HG03378 (cell line): ENCODE data around the gene INPP5E.

Experiments
- ATAC-seq: cut with Tn5 transposase; IDR thresholded peaks from one replicate; pipeline ENCODE4 v1.9.1; 2021; ENCODE audit warnings: mild to moderate bottlenecking, moderate library complexity; ENCODE audit not compliant: unreplicated experiment

The INPP5E gene, protein sequence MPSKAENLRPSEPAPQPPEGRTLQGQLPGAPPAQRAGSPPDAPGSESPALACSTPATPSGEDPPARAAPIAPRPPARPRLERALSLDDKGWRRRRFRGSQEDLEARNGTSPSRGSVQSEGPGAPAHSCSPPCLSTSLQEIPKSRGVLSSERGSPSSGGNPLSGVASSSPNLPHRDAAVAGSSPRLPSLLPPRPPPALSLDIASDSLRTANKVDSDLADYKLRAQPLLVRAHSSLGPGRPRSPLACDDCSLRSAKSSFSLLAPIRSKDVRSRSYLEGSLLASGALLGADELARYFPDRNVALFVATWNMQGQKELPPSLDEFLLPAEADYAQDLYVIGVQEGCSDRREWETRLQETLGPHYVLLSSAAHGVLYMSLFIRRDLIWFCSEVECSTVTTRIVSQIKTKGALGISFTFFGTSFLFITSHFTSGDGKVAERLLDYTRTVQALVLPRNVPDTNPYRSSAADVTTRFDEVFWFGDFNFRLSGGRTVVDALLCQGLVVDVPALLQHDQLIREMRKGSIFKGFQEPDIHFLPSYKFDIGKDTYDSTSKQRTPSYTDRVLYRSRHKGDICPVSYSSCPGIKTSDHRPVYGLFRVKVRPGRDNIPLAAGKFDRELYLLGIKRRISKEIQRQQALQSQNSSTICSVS

DNA sequence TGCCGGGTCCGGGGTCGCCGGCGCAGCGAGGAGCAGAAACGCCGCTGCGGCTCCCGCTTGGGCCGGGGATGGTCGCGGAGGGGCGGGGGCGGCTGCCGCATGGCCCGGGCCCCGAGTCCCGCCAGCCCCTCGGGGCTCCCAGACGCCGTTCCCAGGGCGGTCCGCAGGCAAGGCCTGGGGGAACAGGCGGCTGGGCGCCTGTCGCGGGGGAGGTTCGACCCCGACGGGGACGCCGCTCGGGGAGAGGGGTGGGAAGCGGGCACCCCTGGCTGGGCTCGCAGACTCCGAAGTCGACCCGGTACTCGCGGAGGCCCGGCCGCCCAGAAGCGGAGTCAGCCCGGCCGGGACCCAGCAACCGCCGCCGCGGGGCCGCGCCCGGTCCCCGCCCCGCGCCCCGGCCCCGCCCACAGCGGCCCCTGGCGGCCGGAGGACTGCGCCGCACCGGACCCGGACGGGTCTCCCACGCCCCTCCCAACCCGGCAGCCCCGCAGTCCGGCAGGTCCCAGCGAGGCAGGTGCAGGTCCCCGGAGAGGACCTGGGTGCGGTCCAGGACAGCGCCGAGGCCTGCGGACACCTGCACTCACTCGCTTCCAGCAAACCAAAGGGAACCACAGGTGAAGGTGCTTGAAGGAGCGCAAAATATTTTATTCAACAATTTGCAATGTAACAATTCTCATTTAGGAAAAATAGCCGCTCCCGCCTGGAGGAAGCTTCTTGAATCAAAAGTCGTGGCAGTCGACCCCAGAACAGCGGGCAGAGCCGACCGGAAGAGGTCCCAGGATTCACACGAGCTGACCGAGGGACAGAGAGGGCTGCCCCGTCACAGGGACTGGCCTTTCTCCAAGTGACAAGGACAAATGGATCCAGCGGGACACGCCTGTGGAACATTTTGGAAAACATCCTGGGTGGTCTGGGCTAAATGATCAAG, at the start of gene INPP5E:
INPP5E (minus strand) TSS at position 365 of the 928 bp plus-strand sequence. CDS start 426 bp downstream, outside the sequence.
- no peak for ATAC-seq

DNA sequence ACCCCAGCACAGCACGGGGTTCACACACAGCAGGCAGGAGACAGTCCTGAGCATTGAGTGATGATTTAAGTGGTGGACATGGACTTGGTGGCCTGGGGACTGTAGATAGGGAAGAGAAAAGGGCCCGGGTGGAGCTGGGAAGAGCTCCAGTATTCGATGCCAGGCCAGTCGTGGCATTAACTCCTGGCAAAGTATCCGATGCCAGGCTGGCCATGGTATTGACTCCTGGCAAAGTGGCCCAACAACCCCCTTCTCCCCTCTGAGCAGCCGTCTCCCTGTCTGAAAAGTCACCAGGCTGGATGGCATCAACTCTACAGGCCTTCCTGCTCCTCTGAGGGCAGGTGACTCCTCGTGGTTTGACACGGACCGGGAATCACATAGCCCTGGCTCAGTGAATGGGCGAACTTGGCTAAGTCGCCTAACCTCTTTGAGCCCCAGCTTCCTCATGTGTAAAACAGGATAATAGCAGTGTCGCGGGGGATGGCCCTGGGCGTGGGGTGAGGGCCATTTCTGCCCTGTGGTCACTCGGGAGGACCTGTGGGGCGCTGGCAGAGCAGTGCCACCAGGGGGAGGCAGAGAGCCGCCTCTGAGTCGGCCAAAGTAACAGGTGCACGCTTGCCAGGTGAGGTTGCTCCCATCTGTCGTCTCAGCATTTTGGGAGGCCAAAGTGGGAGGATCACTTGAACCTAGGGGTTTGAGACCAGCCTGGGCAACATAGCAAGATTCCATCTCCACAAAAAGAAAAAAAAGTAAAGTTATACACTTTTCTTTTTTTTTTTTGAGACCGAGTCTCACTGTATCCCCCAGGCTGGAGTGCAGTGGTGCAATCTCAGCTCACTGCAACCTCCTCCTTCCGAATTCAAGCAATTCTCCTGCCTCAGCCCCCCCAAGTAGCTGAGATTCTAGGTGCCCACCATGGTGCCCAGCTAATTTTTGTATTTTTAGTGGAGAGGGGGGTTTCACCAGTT, 48.9 kb upstream of the INPP5E start:
- ATAC-seq = no peak

DNA sequence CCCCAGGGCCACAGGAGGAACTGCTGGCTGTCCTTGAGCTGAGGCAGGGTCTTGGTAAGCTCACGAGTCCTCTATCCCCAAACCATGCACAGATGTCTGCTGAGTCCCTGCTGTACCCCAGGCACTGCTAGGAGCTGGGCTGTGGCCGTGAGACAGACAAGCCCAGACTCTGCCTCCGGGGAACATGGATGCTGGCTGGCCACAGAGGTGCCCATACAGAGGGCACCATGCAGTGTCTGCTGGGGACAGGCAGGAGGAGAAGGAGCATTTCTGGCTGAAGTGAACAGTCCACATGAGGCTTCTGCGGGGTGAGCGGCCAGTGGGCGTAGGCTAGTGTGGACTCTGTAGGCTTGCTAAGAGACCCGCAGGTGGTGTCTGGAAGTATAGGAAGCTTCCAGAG, 48.0 kb upstream of the INPP5E start:
- ATAC-seq = no peak

GRCh38 chr9:136486823-136487620, 47.4 kb upstream of the INPP5E start:
- ATAC-seq = no peak

DNA sequence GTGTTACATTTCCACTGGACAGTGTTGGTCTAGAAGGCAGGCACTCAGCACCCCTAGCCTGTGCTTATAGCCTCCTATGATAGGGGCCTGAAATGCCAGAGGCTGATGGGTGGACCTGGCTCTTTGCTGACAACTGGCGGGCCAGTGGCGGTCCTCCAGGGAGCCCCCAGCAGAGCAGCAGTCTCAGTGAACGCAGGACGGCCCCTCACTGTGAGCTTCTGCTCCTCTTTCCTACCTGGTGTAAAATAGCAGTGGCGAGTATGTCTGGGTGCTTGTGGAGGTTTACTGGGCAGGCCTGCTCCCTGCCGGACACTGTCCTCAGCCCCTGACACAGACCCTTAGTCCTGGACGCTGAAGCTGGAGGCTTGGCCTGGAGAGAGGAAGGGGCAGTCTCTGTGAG, 46.5 kb upstream of the INPP5E start:
- no peak for ATAC-seq

GRCh38 chr9:136485049-136486045, 45.7 kb upstream of the INPP5E start:
- no peak for ATAC-seq

DNA sequence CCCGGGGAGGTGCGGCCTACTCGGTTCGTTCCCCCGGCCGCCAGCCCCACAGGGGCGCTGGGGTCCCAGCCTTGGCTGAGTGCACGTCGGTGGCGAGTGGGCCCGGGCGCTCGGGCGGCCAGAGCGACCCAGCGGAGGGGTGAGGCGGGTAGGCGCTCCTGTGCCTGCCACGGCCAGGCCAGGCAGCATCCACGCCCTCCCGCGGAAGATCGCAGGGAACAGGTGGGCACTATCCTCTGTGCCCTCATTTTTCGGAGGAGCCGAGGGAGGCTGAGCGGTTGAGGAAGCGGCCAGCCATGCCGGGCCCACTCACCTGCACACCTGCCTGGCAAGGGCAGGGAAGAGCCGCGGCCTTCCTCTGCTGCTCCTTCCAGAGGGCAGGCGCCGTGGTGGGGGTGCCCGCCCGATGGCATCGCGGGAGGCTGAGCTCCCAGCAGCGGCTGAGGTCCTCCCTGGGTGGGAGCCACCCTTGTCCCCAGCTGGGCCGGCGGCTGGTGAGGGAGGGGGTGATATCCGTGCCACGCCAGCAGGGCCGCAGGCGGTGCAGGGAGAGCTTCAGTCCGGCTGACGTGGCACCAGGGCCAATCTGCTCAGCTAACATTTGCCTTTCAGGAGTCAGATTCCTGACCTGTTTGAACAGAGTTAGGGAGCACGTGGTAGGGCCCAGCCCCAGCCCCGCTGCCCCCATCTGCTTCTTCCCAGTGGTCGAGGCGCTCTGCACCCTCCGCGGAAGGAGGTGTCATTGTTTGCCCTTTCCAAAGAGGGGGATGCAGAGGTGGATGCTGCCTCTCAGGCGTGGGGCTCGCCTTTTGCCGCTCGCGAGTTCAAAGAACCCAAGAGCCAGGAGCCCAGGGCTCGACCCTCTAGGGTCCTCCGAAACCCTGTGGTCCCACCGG, 44.8 kb upstream of the INPP5E start:
- no peak for ATAC-seq

- ATAC-seq = peak; percentile 45
Observed at GRCh38 chr9:136483589-136484152, 44.0 kb upstream of the INPP5E start.

DNA sequence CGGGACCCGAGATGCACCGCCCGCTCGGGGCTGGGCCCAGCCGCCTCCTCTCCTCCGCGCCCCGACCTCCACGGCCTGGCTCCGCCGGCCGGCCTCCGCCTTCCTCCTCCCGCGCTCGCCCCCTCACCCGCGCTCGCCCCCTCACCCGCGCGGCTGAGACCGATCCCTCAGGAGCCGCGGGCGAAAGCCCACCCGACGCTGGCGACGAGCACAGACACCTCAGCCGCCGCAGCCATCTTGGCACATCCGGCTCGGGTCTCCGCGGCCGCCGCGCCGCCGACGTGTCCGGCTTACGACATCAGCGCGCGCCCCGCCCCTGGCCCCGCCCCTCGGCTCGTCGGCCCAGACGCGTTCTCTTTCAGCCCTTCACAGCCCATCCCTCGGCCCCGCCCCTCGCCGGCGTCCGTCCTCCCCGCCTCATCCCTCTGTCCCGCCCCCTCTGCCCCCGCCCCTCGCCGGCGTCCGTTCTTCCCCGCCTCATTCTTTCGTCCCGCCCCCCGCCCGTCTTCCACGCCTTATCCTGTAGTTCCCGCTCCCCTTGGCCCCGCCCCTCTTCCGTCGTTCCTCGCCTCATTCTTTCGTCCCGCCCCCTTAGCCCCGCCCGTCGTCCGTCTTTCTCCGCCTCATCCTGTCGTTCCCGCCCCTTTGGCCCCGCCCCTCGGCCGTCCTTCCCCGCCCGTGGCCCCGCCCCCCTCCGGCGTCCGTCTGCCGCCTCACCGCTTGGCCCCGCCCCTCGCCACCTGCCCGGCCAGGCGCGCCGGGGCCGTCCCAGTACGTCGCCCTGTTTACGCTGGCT, 43.3 kb upstream of the INPP5E start, which contains the start of gene SEC16A:
SEC16A (minus strand) TSS at position 248 of the 796 bp plus-strand sequence. CDS start 5,425 bp downstream, outside the sequence.
- ATAC-seq = peak; percentile 33

DNA sequence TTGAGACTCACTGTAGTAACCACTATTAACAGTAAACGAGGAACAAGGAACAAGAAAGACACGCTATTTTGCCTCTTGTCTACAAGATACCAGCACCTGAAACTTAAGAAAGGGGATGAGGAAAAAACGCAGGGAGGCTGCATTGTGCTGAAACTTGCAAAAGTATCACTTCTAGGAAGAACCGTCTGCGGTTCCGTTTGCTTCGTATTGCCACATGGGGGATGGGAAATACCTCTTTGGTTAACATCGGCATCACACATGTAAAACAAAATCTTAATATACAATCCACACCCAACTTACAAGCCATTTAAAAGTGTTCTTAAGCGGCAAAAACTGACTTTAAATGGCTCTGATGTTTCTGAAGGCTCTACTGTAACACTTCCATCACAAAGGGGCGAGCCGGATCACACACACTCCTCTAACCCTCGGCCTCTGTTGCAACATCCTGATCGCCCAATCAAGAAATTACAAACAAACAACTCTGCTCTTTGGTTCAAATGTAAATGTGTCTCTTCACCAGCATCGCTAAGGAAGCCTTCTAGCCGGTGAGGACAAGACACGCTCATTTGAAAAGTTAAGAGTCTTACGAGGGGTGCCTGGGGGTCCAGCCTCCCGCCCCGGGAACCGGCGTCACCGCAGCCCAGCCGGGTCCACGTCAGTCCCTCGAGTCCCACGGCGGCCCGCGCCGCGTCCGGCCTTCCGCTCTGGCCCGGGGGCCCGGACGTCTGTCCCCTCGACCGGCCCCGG, 42.6 kb upstream of the INPP5E start:
- no peak for ATAC-seq

- ATAC-seq = no peak
Observed at GRCh38 chr9:136481558-136481957, 41.9 kb upstream of the INPP5E start.

DNA sequence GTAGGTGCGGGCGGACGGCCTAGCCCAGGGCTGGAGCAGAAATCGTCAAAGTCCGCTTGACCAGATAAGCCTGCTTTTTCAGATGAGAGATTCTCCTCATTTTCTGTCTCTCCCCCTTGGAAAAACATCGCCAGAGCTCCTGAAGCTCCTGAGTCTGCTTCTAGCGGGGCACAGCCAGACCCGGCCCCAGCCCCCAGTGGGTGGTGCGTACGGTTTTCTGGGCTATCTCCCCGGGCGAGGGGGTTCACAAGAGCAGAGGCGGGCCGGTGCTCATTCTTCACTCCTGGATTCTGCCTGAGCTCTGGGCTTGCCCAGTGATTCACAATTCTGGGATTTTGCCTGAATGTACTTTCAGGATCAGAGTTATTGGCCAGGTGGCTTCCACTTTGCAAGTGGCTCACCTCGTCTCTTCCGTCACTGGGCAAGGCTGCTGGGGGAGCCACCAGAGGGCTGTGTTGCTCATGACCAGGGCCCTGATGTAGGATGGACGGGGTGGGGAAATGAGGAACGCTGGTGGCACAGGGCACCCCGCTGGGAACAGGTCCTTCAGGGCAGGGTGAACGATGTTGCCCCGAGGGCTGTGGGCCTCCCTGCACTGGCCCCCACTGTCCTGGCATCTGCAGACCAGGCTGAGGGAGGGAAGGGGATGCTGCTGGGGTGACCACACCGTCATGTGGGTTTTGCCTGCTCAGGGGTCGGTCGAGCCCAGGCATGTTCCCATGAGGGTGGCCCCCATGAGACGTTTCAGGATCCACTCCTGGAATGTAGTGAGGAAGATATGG, 36.9 kb upstream of the INPP5E start:
- ATAC-seq = no peak

DNA sequence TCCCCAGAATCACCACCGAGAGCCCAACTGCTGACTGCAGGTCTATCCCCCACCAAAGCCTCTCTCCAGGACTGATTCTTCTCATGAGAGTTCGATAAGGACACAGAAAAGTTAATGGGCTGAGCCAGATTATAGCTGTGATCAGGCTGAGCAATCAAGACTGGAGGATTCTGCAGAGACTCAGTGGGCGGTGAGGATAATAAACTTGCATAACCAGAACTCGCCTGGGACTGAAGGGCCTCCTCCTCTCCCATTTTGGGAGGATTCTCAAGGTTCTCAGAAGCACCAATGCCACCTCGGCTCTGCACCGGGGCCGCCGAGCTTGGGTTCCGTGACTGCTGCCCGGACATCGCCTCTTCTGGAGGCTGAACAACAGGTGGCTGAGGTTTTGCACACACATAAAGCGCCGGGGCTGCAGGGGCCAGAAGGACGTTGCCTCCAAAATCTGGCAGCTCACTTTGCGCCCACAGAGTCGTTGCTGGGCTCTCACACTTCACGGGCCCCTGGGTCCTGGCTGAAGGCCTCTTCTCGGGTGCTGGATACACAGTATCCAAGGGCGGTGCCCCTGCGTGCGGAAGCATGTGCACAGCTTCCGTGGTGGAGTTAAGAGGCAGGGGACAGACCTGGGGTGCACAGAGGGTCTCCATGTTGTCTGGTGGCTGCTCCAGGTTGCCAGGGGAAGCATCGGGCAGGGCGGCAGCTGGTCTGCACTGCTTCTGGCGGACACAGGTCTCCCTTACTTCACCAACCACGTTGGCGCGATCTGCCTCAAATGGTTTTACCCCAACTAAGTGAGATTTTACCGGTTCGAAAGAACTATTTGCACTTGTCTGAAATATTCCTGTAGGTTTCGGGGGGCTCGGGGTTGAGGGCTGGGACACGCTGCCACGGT, 35.6 kb upstream of the INPP5E start:
- ATAC-seq = no peak
